HTERT RPE-1 (cell line): ENCODE measurements around the gene TMEM51.

Experiments used
- in situ Hi-C: fragments of 300-500 bp; cut with MboI; formaldehyde crosslinking; loops from 4 replicates; pipeline ENCODE4 v1.14.3; 2020; ENCODE audit warnings: low sequenced_read_pairs

Gene TMEM51

DNA sequence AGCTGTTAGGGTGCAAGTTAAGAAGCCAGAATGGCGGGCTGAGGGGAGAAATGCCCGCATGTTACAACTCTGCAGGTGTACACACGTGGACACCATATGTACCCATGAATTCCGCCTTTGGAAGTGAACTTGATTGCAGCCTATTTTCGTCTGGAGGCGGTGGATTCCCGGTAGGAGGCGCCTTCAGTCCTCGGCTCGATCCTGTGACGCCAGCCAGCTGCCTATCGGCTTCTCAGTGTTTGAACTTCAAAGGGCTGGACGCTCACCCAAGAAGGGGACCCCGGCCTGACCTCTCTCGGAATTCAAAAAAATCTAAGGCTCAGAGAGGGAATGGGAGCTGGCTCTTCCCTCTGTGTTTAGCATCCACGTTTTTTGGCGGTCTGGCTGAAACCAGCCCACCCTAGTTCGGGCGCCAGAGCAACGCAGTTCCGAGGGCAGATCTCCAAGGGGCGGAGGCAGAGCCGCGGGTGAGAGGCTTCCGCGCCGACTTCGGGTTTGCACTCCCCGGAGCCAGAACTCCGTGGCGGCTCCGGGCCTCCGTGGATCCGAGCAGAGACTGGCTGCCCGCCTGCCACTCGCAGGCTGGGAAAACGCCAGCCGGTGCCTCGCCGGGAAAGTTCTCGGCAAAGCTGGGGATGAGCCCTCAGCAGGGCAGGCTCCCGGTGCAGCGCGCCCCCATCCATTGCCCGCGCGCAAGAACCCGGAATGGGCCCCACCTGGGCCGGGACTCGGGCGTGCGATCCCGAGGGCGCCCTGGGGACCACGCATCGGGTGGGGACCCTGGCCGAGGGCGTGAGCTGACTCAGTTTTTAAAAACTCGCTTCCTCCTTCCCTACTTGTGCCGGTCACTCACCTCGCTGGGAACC is 996 bp upstream of the TMEM51 start:
- in situ Hi-C loops: no loop called here

DNA sequence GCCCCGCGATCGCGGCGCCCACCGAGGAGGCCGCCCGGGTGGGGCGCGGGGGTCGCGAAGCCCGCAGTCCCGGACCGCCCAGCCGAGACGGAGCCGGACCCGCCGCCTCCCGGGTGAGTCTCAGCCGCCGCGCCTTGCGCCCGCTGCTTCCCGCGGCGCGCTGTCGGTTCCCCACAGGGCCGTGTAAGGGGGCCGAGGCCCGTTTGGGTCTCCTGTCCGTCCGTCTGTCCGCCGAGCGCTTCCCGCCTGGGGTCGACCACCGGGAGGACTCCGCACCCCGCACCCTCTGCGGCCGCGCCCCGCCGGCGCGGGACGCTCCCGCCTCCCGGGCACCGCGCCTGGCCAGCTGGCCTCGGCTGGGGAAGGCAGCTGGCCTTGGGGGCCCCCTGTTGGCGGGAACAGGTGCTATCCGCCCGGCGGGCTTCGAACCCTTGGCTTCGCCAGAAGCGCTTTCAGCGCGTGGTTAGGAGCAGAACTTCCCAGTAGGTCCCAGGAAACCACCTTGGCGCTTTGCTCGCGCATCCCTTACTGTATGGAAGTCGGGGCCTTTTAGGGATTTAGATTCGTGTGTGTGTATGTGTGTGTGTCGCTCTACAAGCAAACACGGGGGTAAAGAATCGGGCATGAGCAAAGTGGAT is 414 bp downstream of the TMEM51 start:
- in situ Hi-C loops: no loop called here

DNA sequence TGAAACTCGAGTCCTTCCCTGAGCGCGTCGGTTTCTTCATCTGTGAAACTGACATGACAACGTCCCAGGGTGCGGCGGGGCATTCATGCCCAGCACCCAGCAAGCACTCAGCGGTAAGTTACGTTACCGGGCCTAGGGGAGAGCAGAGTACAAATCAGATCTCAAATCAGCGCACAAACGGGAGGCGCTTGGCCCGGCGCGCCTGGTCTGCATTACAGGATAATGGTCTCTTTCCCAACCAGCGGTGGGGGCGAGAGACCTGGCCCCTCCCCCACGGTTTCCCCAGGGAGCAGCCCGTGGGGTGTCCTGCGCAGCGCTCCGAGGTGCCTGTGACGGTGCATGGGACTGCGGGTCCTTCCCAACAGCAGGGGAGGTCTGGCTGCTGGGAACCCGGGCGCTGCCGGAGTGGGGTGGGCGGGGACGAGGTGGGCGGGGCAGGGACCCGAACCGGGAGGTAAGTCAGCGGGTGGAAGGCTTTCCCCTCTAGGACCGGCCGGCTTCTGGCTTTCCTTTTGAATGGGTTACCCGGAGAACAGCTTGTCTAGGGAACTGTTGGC is 1.0 kb downstream of the TMEM51 start:
- in situ Hi-C loops: no loop called here

GRCh38 chr1:15155191-15155590 is 1.6 kb downstream of the TMEM51 start:
- in situ Hi-C loops: no loop called here

DNA sequence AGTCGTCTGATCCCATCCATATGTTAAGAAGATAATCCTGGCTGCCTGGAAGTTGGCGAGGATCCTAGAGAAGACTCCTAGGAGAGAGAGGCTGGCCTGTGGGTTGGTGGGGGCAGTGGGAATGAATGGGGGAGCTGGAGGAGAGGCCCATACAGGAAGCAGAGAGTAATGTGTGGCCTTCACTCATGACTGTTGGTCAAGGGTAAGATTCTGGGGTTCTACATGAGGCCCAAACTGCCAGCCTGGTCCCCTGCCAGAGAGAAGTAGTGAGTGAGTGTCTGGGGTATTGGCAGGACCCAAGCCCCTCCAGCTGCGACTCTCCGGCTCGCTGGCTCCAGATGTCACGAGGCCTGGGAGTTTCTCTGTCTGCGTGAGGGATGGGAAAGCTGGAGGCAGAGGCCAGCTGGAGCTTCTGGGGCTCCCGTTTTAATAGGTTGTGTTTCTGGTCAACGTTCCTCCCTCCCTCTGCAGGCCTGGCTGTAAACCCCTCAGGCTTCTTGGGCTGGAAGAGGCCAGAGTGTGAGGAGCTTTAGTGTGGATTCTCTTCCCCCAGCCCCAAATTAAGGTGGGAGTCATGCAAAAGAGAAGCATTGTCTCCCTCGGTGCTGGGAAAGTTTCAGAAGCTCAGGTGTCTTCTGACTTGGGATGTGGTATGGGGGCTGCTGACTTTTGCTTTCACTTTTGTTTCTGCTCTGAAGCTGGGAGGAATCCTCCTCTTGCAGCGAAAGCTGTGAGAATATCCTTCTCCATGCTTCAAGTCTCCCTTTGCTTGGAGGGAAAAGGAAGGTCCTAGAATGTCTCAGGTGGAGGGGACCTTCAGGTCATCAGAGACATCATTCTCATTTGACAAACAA is 2.6 kb downstream of the TMEM51 start:
- in situ Hi-C loops: no loop called here

- in situ Hi-C loops: no loop called here
Measured at GRCh38 chr1:15156807-15157380, 3.3 kb downstream of the TMEM51 start.

DNA sequence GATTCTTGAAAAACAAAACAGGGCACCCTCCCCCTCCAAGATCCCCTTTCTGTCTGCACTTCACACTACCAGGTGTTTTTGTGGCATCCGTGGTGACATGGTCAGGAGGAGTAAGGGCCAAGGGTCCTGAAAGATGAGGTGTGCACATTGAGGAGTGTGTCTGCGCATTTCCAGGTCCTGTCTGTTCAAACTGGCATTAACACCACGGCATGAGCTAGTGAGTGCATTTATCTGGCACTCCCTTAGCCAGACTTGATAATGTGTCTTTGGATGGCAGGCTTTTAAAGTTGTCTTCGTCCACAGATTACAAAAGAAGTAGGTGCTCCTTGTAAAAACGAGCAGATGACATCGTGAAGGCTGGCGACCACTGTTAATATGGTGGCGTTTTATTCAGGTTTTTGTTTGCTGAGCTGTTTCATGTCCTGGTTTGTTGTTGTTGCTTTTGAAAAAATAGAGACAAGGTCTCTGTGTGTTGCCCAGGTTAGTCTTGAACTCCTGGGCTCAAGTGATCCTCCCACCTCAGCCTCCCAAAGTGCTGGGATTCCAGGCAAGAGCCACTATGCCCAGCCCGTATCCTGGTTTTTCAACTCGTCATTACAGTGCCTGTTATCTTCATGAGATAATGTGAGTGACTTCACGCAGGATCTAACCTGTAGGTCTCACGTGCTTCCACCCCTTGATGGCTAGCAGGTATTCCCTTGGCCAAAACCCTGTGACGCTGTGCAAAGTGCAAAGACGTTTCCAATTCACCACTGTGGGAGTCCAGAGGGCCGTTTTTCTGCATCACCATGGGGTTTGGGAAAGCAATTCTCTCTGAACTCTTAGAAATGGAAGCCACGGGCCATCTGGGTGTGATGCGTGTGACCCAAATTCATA is 4.2 kb downstream of the TMEM51 start:
- in situ Hi-C loops: no loop called here

DNA sequence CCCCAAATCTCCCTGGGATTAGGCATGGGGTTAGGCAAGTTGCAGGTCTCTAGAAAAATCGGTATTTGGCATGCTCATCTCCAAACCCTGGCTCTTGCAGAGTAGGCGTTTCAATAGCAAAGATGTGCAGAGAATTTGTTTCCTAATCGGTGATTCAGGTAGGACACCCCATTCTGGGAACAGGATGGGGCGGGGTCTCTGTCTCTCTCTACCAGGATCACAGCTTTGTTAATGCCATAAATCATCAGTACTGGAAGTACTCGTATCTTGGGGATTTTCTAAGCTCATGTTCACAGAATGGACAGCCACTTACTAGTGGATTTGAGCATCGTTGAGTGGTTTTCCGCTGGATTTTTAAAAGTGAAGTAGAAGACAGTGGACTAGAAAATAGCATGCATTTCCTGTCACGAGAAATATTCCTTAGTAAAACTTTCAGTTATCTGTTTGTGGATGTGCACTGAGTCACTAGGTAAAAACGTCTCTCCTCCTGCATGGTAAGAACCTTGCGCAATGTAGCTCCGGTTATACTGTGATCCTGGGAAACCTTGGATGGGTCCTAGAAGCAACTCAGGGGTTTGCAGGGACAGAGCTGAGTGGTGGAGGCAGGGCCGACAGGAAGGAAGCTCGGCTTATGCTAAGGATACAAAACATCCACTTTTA is 5.1 kb downstream of the TMEM51 start:
- in situ Hi-C loops: no loop called here

- in situ Hi-C loops: no loop called here
Measured at GRCh38 chr1:15159166-15159555, 5.6 kb downstream of the TMEM51 start.

- in situ Hi-C loops: no loop called here
Measured at GRCh38 chr1:15160626-15161025, 7.1 kb downstream of the TMEM51 start.

GRCh38 chr1:15167386-15167785 is 13.8 kb downstream of the TMEM51 start:
- in situ Hi-C loops: no loop called here

DNA sequence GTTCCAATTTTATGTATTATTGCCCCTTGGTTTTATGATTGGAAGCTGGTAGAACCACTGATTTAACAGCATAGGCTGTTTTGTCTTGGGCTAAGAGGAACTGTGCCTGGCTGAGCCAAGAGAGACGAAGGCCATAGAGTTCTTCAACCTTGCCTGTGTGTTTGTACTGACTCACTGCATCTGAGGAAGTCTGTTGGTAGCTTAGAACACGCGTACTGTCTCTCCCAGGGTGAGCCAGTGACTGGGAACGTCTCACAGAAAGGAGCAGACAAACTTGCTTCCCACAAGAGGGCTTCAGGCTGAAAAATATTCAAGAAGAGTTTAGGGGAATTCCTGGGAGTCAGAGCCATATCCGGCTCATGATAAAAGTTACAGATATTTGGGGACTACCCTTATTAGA is 14.9 kb downstream of the TMEM51 start:
- in situ Hi-C loops: no loop called here

- in situ Hi-C loops: no loop called here
Measured at GRCh38 chr1:15170071-15170470, 16.5 kb downstream of the TMEM51 start.

DNA sequence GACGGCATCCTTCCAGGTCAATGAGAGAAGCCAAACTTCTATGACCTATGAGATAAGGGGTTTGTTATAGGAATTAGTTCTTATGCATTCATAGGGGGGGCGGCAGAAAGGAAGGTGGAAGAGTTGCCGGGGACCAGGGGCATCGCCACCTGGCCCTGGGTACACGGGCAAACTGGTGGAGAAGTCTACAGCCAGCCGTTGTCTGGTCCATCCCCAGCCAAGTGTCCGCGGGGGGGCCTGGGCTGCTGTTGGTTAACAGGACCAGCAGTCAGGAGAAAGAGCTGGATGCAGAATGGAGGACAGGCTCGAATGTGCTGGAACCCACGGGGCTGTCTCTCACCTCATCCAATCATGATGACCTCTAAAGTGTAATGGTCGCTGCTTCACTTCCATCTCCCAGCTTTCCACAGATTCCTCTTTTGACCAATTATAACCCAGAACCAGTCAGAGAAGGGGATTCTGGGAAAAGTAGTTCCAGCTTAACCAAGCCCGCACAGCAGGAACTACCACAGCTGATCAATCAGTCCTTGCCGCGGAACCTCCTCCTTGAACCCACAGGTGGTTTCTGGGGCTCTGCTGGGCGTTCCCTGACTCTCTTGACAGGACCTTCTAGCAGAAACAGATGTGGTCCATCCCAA is 17.8 kb downstream of the TMEM51 start:
- in situ Hi-C loops: no loop called here

DNA sequence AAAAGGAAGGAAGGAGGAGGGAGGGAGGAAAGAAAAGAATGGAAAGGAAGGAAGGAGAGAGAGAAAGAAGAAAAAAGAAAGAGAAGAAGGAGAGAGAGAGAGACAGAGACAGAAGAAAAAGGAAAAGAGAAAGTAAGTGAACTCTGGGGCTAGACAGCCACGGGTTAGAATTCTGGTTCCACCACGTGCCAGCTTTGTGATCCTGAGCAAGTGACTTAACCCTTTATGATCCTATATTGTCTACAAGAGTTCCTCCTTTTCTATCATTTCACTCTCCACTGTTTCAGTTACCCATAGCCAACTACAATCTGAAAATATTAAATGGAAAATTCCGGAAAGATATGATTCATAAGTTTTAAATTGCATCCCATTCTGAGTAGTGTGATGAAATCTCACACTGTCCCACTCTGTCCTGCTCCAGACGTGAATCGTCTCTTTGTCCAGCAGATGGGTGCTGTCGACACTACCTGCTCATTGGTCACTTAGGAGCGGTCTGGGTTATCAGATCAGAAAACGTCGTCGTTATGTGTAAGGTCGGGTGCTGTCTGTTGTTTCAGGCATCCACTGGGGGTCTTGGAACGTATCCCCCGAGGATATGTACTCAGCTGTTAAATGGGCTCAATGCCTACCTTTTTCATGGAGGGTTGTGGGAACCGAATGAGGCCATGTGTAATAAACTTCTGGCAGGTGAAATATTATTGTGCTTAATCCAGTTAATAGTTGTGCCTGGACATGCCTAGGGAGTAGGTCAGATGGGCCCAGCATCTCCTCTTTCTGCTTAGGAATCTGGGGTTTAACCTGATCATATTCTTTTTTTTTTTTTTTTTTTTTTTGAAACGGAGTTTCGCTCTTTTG is 19.1 kb downstream of the TMEM51 start:
- in situ Hi-C loops: no loop called here

DNA sequence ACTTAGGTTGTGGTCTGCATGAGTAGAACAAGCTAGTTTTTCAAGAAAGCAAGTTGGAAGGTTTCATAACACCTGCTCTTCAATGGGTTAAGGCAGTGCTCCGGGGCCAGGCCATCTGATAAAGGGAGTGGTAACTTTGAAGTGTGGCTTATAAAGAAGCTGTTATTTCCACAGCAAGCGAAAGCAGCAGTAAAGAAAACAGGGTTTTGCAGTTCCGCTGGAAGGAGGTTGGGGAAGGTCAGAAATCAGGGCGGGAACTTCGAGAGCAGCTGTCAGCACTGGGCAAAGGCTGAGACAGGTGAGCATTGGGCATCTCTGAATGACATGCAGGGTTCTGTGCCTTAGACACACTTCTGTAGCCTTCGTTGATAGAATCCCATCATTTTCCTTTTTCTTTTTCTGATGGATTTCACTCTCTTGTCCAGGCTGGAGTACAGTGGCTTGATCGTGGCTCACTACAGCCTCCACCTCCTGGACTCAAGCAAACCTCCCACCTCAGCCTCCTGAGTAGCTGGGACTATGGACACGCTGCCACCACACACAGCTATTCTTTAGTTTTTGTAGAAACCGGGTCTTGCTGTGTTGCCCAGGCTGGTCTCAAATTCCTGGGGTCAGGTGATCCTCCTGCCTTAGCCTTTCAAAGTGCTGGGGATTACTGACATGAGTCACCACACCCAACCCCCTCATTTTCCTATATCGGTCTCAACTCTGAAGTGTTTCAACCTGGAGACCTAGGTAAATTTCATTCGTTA is 20.5 kb downstream of the TMEM51 start:
- in situ Hi-C loops: no loop called here

DNA sequence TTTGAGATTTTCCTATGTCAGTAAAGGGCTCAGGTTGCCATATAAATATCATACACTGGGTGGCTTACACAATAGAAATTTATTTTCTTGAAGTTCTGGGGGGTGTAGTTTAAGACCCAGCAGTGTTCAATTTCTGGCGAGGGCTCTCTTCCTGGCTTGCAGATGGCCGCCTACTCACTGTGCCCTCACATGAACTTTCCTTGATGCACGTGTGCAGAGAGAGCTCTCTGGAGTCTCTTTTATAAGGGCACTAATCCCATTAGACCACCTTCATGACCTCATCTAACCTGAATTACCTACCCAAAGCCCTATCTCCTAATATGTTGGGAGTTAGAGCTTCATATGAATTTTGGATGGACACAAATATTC is 21.1 kb downstream of the TMEM51 start:
- in situ Hi-C loops: no loop called here
